HG03196 (cell line): Measurements from ENCODE around the gene PATJ.

Experiments
- ATAC-seq: cut with Tn5 transposase; IDR thresholded peaks from one replicate; pipeline ENCODE4 v1.9.1; 2021; ENCODE audit not compliant: unreplicated experiment

PATJ gene

GRCh38 chr1:62038594-62039284 lies 296.5 kb downstream of the PATJ start:
- ATAC-seq = no peak

GRCh38 chr1:62040450-62040849 lies 298.2 kb downstream of the PATJ start:
- ATAC-seq = no peak

DNA sequence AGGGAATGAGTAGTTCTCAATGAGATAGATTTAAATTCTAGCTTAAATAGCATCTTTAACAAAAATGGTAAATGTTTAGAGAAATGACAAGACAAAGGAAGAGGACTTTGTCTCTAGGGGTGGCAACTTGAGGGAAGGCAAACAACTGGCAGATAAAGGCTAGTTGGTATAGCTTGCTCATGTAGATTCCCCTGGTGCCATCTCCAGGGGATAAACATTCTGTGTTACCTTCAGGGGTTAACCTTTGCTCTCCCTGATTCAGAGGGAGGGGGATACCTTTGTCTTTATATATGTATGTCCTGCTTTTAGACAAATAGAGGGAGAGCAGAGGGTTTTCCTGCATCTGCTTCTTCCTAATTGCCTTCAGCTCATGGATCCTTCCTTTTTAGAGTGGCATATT lies 298.7 kb downstream of the PATJ start:
- no peak for ATAC-seq

DNA sequence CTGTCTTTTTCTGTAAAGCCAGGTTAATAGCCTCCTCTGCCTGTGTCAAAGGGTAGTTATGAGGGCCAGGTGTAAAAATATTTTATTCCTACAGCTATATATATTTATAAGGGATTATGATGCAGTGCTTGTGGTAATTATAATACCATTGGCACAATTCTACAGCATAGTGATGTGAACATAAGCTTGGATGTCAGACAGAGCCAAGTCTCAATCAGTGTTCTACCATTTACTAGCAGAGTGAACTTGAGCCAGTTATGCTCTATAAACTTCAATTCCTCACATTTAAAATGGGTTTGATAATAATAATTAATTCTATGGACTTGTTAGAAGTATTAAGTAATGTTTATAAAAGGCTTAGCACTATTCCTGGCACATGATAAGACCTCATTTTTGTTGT lies 300.9 kb downstream of the PATJ start:
- no peak for ATAC-seq

- ATAC-seq = no peak
Observed at GRCh38 chr1:62045574-62045973, 303.3 kb downstream of the PATJ start.

DNA sequence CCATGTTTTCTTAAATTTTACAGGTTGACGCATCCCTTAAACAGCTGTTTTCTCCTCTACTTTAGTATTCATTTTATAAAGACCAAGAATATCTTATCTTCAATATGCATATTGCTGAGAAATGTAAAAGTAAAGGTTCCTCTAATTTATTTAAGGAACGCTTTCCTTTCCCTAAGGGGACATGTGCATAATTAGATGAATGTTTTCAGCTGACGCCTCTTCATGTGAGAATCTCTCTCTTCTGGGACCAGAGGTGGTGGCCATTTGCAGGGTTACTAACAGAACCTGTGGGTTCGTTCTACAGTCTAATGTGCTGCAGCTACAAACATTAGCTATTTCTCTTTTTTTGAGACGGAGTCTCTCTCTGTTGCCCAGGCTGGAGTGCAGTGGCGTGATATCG lies 304.6 kb downstream of the PATJ start:
- ATAC-seq = no peak

DNA sequence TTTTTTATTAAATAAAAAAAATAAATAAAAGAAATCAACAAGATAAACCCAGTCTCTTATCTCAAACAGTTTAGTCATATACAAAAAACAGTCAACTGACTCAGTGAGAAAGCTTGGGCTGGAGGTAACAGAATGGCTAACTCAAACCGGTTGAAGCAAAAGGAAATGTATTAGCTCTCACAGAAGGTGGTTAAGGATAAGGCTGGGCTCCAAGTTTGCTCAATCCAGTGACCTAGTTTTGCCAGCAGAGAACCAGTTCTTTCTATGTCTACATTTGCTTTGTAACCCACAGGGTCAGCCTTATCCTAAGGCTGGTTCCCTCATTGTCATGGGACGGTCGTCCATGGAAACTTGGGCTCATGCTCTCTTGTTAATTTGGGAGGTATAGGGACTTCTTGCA lies 307.9 kb downstream of the PATJ start:
- ATAC-seq = no peak

DNA sequence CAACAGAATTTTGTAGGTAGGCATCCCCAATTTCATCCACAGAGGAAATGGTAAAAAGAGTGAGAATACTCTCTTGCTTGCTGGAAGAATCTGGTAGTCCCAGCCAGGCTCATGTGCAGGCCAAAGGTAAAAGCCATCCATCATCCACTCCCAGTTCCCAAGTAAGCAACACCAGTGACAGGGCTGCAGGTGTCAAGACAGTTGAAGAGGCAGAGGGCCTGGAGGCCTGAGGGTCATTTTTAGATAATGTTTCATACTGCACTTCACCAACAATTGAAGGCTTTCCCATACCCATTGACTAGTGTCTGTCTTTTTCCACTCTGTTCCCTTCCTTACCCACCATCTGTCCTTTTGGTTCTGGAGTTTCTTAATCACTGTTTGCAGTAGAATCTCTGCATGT lies 310.7 kb downstream of the PATJ start:
- no peak for ATAC-seq

- ATAC-seq = no peak
Observed at GRCh38 chr1:62054188-62054587, 311.9 kb downstream of the PATJ start.

DNA sequence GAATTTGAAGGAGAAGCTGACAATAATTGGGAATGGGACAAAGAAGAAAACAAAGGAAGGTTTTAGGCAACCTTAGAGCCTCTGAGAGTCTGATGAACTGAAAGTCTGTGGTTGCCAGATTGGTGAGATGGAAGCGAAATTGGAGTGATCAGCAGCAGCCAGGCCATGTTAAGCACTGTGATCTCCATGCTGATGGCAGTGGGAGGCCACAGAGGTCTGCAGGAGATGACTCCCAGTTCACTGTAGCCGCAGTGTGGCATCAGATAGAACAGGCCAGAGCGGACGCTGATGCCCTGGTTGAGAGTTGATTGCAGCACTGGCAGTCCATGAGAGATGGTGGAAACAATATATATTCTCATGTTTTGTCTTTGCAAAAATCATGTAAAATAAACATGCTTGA lies 314.9 kb downstream of the PATJ start:
- no peak for ATAC-seq

GRCh38 chr1:62057641-62058290 lies 315.5 kb downstream of the PATJ start:
- no peak for ATAC-seq

GRCh38 chr1:62058956-62059355 lies 316.7 kb downstream of the PATJ start:
- no peak for ATAC-seq

- ATAC-seq = no peak
Observed at GRCh38 chr1:62062087-62062486, 319.8 kb downstream of the PATJ start.

GRCh38 chr1:62064829-62065407 lies 322.6 kb downstream of the PATJ start:
- ATAC-seq = no peak

DNA sequence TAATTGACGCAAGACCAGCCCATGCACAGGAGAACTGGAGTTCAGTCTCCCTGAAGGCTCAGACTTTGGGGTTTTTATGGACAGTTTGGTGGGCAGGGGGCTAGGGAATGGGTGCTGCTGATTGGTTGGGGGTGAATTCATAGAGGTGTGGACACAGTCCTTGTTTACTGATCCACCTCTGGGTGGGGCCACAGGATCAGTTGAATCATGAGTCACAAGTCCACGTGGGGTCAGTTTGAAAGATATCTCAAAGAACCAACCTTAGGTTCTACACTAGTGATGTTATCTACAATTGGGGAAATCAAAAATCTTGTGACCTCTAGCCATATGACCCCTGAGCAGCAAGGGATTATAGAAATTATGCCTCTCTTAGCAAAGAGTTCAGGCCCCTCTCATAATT lies 324.4 kb downstream of the PATJ start:
- ATAC-seq = no peak

GRCh38 chr1:62068416-62068843 lies 326.1 kb downstream of the PATJ start:
- ATAC-seq = no peak

DNA sequence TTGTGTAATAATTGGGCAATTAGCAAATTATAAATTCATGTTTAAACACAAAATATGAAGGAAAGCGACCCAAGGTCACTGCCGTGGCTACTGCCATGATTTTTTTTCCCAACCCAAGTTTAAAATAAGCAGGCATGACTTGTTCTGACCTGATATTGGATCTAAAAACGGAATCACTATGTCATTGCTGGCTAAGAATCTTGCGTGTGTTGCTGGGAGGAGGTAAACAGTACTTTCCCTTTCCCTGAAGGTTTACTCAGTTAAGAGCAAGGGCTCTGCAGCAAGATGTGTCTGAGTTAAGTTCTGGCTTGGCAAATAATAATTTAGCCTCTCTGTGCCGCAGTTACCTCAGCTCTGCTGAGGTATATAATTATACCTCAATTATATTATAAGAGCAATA lies 326.7 kb downstream of the PATJ start:
- no peak for ATAC-seq

GRCh38 chr1:62070384-62071011 lies 328.2 kb downstream of the PATJ start:
- no peak for ATAC-seq

DNA sequence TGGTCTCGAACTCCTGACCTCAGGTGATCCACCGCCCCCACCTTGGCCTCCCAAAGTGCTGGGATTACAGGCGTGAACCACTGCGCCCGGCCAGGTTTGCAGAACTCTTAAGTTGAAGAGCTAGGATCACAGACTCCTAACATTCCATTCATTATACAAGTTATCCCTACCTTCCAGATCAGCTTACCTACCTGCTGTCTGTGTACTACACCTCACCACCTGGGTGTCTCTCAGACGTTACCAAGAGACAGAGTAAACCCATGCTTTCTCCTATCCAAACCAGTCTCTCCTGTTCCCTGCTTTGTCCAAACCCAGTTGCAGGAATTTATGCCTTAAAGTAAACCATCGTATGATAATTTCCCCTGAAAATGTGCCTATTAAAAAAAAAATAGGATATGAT lies 329.4 kb downstream of the PATJ start:
- no peak for ATAC-seq

DNA sequence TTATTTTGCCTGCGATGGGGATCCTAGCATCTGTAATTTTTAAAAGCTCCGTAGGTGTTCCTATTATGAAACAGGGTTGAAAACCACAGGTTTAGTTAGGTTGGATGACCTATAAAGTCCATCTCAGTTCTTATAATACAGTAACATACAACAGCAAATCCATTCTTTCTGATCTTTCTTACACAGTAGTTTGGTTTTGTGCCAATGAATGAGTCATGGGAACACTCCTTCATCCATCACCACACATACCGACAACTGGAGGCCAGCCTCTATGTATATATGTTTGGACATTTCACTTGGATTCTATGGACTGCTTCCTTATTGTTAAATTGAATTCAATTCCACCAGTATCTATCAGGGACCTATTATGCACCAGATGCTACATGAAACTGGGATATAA lies 334.0 kb downstream of the PATJ start:
- no peak for ATAC-seq

- ATAC-seq = no peak
Observed at GRCh38 chr1:62077821-62078220, 335.5 kb downstream of the PATJ start.
